SH-SY5Y (cell line): ENCODE data around the gene LACRT.

ENCODE experiments used
- GATA2 ChIP-seq: IDR thresholded peaks from 2 replicates; pipeline ENCODE4 v1.6.1; 2011; ENCODE audit warnings: mild to moderate bottlenecking, low read depth, low read length
- GATA3 ChIP-seq: IDR thresholded peaks from 2 replicates; pipeline ENCODE4 v1.6.1; 2011; ENCODE audit warnings: low read depth, mild to moderate bottlenecking, low read length, moderate library complexity

- TF ChIP-seq GATA2 (no peak), GATA3 (no peak)
Measured at GRCh38 chr12:54658306-54659264, 23.9 kb upstream of the LACRT start.
